HCT116 (cell line): ENCODE measurements around the gene DAAM1. TPM values are rescaled to one million over a fixed set of nuclear protein-coding genes. Genes with fewer than 3 reads are reported as not detected.

Source experiments
- ATAC-seq: fragments of 200-7000 bp; cut with Tn5 transposase; 2 replicates; pipeline ENCODE4 v1.9.1; 2020; ENCODE audit warnings: mild to moderate bottlenecking, moderate library complexity
- BruUV-seq: library from RNA; stranded (reverse); fragments of 400-500 nt; replicated peaks from 2 replicates; lab custom pipeline; 2021; lab: Mats Ljungman, UMichigan
- CTCF ChIA-PET: fragments of 300-600 bp; sonication (Branson Sonifier 250); formaldehyde crosslinking; loops from one replicate; lab custom pipeline; 2021; ENCODE audit warnings: antibody characterized with exemption; lab: Charles Lee
- POLR2A ChIA-PET: fragments of 300-600, 350-600 bp; sonication (Branson Sonifier 250); formaldehyde crosslinking; loops from one replicate; lab custom pipeline; 2021; ENCODE audit warnings: antibody characterized with exemption; lab: Charles Lee
- RAD21 ChIA-PET, 2 experiments: fragments of 300-600 bp; sonication (Branson Sonifier 250); formaldehyde crosslinking; loops; one replicate each; lab custom pipeline; 2023; ENCODE audit warnings: low total read pairs in 2 of 2; ENCODE audit not compliant: uncharacterized antibody in 2 of 2, unreplicated experiment in 2 of 2, low non-redundant PET in 1 of 2; lab: Charles Lee
- DNase-seq: peaks from one replicate; pipeline ENCODE4 v3.0.0-alpha.2; 2010; ENCODE audit warnings: low read depth, low spot score
- H2AFZ ChIP-seq: fragments of 200-600 bp; shearing (Covaris generic), sonication (generic); 2 replicates; pipeline ENCODE4 v1.6.1; 2017; ENCODE audit warnings: low read depth, mixed run types, mixed read lengths, antibody characterized with exemption, low read length; ENCODE audit not compliant: poor library complexity, severe bottlenecking
- H3K27ac ChIP-seq: 2 replicates; pipeline ENCODE4 v1.5.1; 2012; ENCODE audit warnings: low read depth, low read length
- H3K27me3 ChIP-seq: fragments of 200-600 bp; sonication (generic); 2 replicates; pipeline ENCODE4 v1.6.1; 2016; ENCODE audit warnings: mixed run types, low read length, mixed read lengths; ENCODE audit not compliant: insufficient read depth
- H3K36me3 ChIP-seq, 2 experiments: fragments of 200-500 bp in 1 of 2; fragments of 200-600 bp in 1 of 2; sonication (Bioruptor generic) in 1 of 2; sonication (generic) in 1 of 2; 2 replicates each; pipeline versions ENCODE4 v1.5.1 to v1.6.1; 2014 to 2016; ENCODE audit warnings: low read length in 2 of 2, inconsistent platforms in 1 of 2, mixed read lengths in 1 of 2, mixed run types in 1 of 2; ENCODE audit not compliant: insufficient read depth in 2 of 2, control insufficient read depth in 1 of 2
- H3K4me1 ChIP-seq, 2 experiments: fragments of 200-600 bp in 1 of 2; sonication (generic) in 1 of 2; 2 replicates each; pipeline versions ENCODE4 v1.5.1 to v1.6.1; 2012 to 2017; ENCODE audit warnings: low read length in 2 of 2, inconsistent platforms in 1 of 2, mild to moderate bottlenecking in 1 of 2, mixed read lengths in 1 of 2, mixed run types in 1 of 2, moderate library complexity in 1 of 2; ENCODE audit not compliant: insufficient read depth in 2 of 2, control insufficient read depth in 1 of 2
- H3K4me2 ChIP-seq: fragments of 200-600 bp; sonication (generic); 2 replicates; pipeline ENCODE4 v1.6.1; 2017; ENCODE audit warnings: mixed run types, low read length, mixed read lengths
- H3K4me3 ChIP-seq, 2 experiments: fragments of 200-600 bp in 1 of 2; sonication (generic) in 1 of 2; replicated peaks in 1 of 2; 2 replicates each; pipeline ENCODE4 v1.5.1; 2011 to 2016; ENCODE audit warnings: low read length in 2 of 2, control low read depth in 1 of 2, low read depth in 1 of 2, mild to moderate bottlenecking in 1 of 2, mixed read lengths in 1 of 2, mixed run types in 1 of 2
- H3K79me2 ChIP-seq: fragments of 200-600 bp; sonication (generic); 2 replicates; pipeline ENCODE4 v1.6.1; 2017; ENCODE audit warnings: mild to moderate bottlenecking, mixed run types, low read length, moderate library complexity, mixed read lengths; ENCODE audit not compliant: insufficient read depth
- H3K9ac ChIP-seq: fragments of 200-600 bp; sonication (generic); 2 replicates; pipeline ENCODE4 v1.6.1; 2016; ENCODE audit warnings: low read length, mixed read lengths
- H3K9me2 ChIP-seq: fragments of 200-600 bp; sonication (generic), shearing (Covaris generic); 2 replicates; pipeline ENCODE4 v1.6.1; 2017; ENCODE audit warnings: mixed run types, mild to moderate bottlenecking, moderate library complexity; ENCODE audit not compliant: insufficient read depth
- H3K9me3 ChIP-seq, 2 experiments: fragments of 200-500 bp in 1 of 2; fragments of 200-600 bp in 1 of 2; sonication (Bioruptor generic) in 1 of 2; sonication (generic) in 1 of 2; 2 replicates each; pipeline ENCODE4 v1.6.1; 2014 to 2017; ENCODE audit warnings: low read length in 2 of 2, mixed read lengths in 2 of 2, inconsistent platforms in 1 of 2, low read depth in 1 of 2, mild to moderate bottlenecking in 1 of 2, mixed run types in 1 of 2, moderate library complexity in 1 of 2; ENCODE audit not compliant: control insufficient read depth in 1 of 2, insufficient read depth in 1 of 2
- H4K20me1 ChIP-seq: fragments of 200-600 bp; sonication (generic), shearing (Covaris generic); 2 replicates; pipeline ENCODE4 v1.6.1; 2017; ENCODE audit warnings: mixed run types, mild to moderate bottlenecking, moderate library complexity; ENCODE audit not compliant: insufficient read depth
- CBX3 ChIP-seq: IDR thresholded peaks from 2 replicates; pipeline ENCODE4 v1.6.1; 2012; ENCODE audit warnings: low read depth
- CEBPB ChIP-seq: IDR thresholded peaks from 2 replicates; pipeline ENCODE4 v1.6.1; 2012; ENCODE audit warnings: low read depth
- EGR1 ChIP-seq: IDR thresholded peaks from 2 replicates; pipeline ENCODE4 v1.6.1; 2012; ENCODE audit warnings: low read depth
- EZH2 ChIP-seq: fragments of 200-600 bp; sonication (generic); IDR thresholded peaks from 2 replicates; pipeline ENCODE4 v1.6.1; 2017; ENCODE audit warnings: antibody characterized with exemption, mixed run types
- POLR2A ChIP-seq: IDR thresholded peaks from 2 replicates; pipeline ENCODE4 v1.7.0; 2011; ENCODE audit warnings: borderline replicate concordance; ENCODE audit not compliant: insufficient read depth, insufficient read length; ENCODE audit errors: extremely low read depth
- POLR2AphosphoS5 ChIP-seq: IDR thresholded peaks from 2 replicates; pipeline ENCODE4 v1.6.1; 2011; ENCODE audit warnings: mild to moderate bottlenecking, low read depth, low read length, moderate library complexity
- RAD21 ChIP-seq: IDR thresholded peaks from 2 replicates; pipeline ENCODE4 v1.6.1; 2012; ENCODE audit warnings: low read depth, mild to moderate bottlenecking
- SRF ChIP-seq: IDR thresholded peaks from 2 replicates; pipeline ENCODE4 v1.6.1; 2012; ENCODE audit warnings: low read depth
- TCF7L2 ChIP-seq: IDR thresholded peaks from 2 replicates; pipeline ENCODE4 v1.7.0; 2011; ENCODE audit warnings: borderline replicate concordance, inconsistent platforms; ENCODE audit not compliant: insufficient read depth, insufficient read length; ENCODE audit errors: extremely low read depth
- ZBTB33 ChIP-seq: IDR thresholded peaks from 2 replicates; pipeline ENCODE4 v1.6.1; 2011; ENCODE audit warnings: mild to moderate bottlenecking, low read length, moderate library complexity; ENCODE audit not compliant: insufficient replicate concordance; ENCODE audit errors: extremely low read depth
- ZNF274 ChIP-seq: fragments of 200-500 bp; sonication (Bioruptor generic); IDR thresholded peaks from 2 replicates; pipeline ENCODE4 v1.6.1; 2014; ENCODE audit warnings: mild to moderate bottlenecking, low read depth, low read length, inconsistent platforms
- intact Hi-C: fragments of 100-400 bp; cut with micrococcal nuclease; formaldehyde crosslinking; loops from 2 replicates; pipeline ENCODE4 v1.10.0; 2022
- total RNA-seq: library from RNA; stranded (reverse); gene quantifications from one replicate; pipeline ENCODE4 v1.2.1, GENCODE V29; 2021; ENCODE audit not compliant: unreplicated experiment
- TF ChIP-seq, protein P1 (sequence below): IDR thresholded peaks from 2 replicates; pipeline ENCODE4 v1.6.1; 2012
- TF ChIP-seq, protein P2 (sequence below): IDR thresholded peaks from 2 replicates; pipeline ENCODE4 v1.6.1; 2012; ENCODE audit warnings: low read depth

DAAM1 gene
- total RNA-seq, 1 experiment from 2014 or later: 10.7 TPM

DNA sequence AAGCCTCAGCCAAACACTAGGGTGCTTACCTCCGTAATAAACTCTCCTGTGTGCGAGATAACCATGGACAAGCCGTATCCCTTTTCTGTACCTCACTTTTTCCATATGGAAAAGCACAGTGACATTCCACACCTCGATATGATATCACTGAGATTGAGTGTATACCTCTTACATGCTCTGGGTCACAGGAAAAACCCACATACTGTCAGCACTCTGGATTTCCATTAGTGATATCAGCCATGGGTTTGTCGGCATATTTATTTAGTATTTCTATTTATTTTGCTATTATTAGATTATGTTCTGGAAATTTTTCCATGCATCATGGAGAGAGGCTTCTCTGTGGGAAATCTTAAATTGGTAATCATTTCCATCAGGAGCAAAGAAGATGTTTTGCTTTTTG is 28.0 kb upstream of the DAAM1 start:
- no peaks in the 10 kb centered on the region for H4K20me1 ChIP-seq
- H3K9me3 ChIP-seq: no peaks in the 10 kb centered on the region
- ChIA-PET POLR2A (no interaction called here), RAD21 (no interaction called here), CTCF (no interaction called here)
- no peaks in the 10 kb centered on the region for H3K79me2 ChIP-seq
- H3K36me3 ChIP-seq: no peaks in the 10 kb centered on the region
- H3K9ac ChIP-seq: no peak overlapping the region
- no peak overlapping the region for H3K4me2 ChIP-seq
- no TSS peak for BruUV-seq
- no peaks in the 10 kb centered on the region for H3K27me3 ChIP-seq
- DNase-seq (no peak), ATAC-seq (no peak)
- no peaks in the 10 kb centered on the region for H3K9me2 ChIP-seq
- H3K4me3 ChIP-seq: no peak overlapping the region
- TF ChIP-seq RAD21 (no peak), ZNF274 (no peak), CEBPB (no peak), ZBTB33 (no peak), POLR2AphosphoS5 (no peak), CBX3 (no peak), EGR1 (no peak), SRF (no peak), POLR2A (no peak), EZH2 (no peak), TCF7L2 (no peak)
- TF ChIP-seq, protein P1, sequence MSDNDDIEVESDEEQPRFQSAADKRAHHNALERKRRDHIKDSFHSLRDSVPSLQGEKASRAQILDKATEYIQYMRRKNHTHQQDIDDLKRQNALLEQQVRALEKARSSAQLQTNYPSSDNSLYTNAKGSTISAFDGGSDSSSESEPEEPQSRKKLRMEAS: no peak
- TF ChIP-seq, protein P2, sequence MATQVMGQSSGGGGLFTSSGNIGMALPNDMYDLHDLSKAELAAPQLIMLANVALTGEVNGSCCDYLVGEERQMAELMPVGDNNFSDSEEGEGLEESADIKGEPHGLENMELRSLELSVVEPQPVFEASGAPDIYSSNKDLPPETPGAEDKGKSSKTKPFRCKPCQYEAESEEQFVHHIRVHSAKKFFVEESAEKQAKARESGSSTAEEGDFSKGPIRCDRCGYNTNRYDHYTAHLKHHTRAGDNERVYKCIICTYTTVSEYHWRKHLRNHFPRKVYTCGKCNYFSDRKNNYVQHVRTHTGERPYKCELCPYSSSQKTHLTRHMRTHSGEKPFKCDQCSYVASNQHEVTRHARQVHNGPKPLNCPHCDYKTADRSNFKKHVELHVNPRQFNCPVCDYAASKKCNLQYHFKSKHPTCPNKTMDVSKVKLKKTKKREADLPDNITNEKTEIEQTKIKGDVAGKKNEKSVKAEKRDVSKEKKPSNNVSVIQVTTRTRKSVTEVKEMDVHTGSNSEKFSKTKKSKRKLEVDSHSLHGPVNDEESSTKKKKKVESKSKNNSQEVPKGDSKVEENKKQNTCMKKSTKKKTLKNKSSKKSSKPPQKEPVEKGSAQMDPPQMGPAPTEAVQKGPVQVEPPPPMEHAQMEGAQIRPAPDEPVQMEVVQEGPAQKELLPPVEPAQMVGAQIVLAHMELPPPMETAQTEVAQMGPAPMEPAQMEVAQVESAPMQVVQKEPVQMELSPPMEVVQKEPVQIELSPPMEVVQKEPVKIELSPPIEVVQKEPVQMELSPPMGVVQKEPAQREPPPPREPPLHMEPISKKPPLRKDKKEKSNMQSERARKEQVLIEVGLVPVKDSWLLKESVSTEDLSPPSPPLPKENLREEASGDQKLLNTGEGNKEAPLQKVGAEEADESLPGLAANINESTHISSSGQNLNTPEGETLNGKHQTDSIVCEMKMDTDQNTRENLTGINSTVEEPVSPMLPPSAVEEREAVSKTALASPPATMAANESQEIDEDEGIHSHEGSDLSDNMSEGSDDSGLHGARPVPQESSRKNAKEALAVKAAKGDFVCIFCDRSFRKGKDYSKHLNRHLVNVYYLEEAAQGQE: no peak
- H2AFZ ChIP-seq: no peak overlapping the region
- no peak overlapping the region for H3K27ac ChIP-seq
- no peaks in the 10 kb centered on the region for H3K4me1 ChIP-seq
- intact Hi-C loops: no loop called here
